Memory B cell (primary cell): ENCODE results near the gene MS4A12.
"Not testable (repeated sequence)": the region's sequence is repeated elsewhere in the genome, so short reads cannot be mapped to it uniquely, and the experiment has no call there.

Source experiments
- ATAC-seq: fragments of 150-1000 bp; cut with Tn5 transposase; 2 replicates; pipeline ENCODE4 v1.10.0; 2021; ENCODE audit warnings: low read depth, mild to moderate bottlenecking, moderate library complexity
- DNase-seq, 2 donors: peaks; one replicate each; pipeline ENCODE4 v3.0.0; 2022; ENCODE audit warnings: low spot score in 2 of 2
- H3K27ac Mint-ChIP-seq: one replicate; pipeline ENCODE4 v1.8.0; 2022; ENCODE audit warnings: mild to moderate bottlenecking, moderate library complexity, mixed read lengths
- H3K27me3 Mint-ChIP-seq: one replicate; pipeline ENCODE4 v1.8.0; 2022; ENCODE audit warnings: mixed read lengths
- H3K36me3 Mint-ChIP-seq: one replicate; pipeline ENCODE4 v1.8.0; 2022; ENCODE audit warnings: mild to moderate bottlenecking, mixed read lengths
- H3K4me1 Mint-ChIP-seq: one replicate; pipeline ENCODE4 v1.8.0; 2022; ENCODE audit warnings: mixed read lengths
- H3K4me3 Mint-ChIP-seq: one replicate; pipeline ENCODE4 v1.8.0; 2022; ENCODE audit warnings: mild to moderate bottlenecking, moderate library complexity, mixed read lengths
- H3K9me3 Mint-ChIP-seq: one replicate; pipeline ENCODE4 v1.8.0; 2022; ENCODE audit warnings: mixed read lengths

The MS4A12 gene, protein sequence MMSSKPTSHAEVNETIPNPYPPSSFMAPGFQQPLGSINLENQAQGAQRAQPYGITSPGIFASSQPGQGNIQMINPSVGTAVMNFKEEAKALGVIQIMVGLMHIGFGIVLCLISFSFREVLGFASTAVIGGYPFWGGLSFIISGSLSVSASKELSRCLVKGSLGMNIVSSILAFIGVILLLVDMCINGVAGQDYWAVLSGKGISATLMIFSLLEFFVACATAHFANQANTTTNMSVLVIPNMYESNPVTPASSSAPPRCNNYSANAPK

DNA sequence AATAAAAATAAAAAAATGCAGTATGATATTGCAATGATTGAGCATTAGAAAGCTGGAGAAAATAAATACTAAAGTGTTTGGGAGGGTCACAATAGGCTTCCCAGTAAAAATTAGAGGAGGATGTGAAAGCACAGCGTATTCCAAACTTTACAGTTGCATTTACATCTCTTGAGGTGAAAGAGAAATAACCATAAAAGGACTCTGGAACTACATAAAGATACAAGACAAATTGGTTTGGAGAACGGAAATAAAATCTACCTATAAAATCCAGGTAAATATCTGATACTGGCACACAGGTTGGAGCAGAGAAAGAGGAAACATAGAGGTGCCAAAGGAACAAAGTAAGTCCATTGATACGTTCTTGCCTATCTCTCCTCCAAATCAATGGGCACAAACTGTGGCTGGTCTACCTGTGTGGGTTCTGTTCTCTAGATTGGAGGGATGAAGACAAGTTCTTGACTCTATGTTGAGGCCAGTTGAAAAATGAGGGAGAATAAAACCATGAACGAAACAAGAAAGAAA, at the start of gene MS4A12:
MS4A12 (plus strand) TSS at position 291 of the 522 bp plus-strand sequence. CDS start 4,541 bp downstream, outside the sequence.
- DNase-seq: no peak
- no peaks in the 10 kb centered on the region for H3K27me3 Mint-ChIP-seq
- ATAC-seq: no peak
- H3K27ac Mint-ChIP-seq: no peak within 1 kb of the TSS
- no peak within 1 kb of the TSS for H3K4me3 Mint-ChIP-seq
- no peaks in the 10 kb centered on the region for H3K36me3 Mint-ChIP-seq
- H3K4me1 Mint-ChIP-seq: no peaks in the 10 kb centered on the region
- no peaks in the 10 kb centered on the region for H3K9me3 Mint-ChIP-seq

DNA sequence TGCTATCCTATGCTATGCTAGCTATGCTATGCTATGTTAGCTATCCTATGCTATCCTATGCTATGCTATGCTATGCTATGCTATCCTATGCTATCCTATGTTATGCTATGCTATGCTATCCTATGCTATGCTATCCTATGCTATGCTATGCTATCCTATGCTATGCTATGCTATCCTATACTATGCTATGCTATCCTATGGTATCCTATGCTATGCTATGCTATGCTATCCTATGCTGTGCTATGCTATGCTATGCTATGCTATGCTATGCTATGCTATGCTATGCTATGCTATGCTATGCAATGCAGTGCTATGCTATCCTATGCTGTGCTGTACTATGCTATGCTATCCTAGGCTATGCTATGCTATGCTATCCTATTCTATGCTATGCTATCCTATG, 45.5 kb upstream of the MS4A12 start:
- Mint-ChIP-seq H3K27ac (peak overlapping the region; percentile 11), H3K27me3 (no peaks in the 10 kb centered on the region), H3K4me1 (peaks cover 33% of the 10 kb centered on the region), H3K4me3 (peak overlapping the region; percentile 54), H3K36me3 (no peaks in the 10 kb centered on the region), H3K9me3 (no peaks in the 10 kb centered on the region)
- no peak for DNase-seq
- no peak for ATAC-seq

DNA sequence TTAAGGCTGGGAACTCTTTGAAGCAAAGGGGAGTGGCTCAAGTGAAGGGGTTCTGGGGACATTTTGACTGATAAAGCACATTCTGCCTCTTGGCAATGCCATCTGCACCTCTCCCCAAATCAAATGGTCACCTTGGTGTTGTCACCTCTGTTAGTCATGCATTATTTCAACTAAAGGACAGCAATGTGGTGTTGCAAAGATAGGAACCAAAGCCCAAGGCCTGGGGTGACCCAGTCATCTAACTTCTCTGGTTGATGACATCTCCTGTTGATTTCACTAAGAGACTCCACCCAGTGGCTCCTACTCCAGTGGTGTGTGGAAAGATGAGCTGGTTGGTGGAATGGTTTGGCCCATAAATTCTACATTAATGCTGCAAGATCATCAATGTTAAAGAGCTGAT, 44.7 kb upstream of the MS4A12 start:
- Mint-ChIP-seq H3K36me3 (no peaks in the 10 kb centered on the region), H3K27ac (peak overlapping the region; percentile 11), H3K27me3 (no peaks in the 10 kb centered on the region), H3K4me3 (no peak overlapping the region), H3K9me3 (no peaks in the 10 kb centered on the region), H3K4me1 (peaks cover 30% of the 10 kb centered on the region)
- ATAC-seq: no peak
- no peak for DNase-seq

DNA sequence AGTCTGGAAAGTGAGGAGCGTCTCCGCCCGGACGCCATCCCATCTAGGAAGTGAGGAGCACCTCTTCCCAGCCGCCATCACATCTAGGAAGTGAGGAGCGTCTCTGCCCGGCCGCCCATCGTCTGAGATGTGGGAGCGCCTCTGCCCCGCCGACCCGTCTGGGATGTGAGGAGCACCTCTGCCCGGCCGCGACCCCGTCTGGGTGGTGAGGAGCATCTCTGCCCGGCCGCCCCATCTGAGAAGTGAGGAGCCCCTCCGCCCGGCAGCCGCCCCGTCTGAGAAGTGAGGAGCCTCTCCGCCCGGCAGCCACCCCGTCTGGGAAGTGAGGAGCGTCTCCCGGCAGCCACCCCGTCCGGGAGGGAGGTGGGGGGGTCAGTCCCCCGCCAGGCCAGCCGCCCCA, 41.4 kb upstream of the MS4A12 start:
- H3K4me1 Mint-ChIP-seq: peaks cover 35% of the 10 kb centered on the region
- not testable (repeated sequence) for H3K36me3 Mint-ChIP-seq, ATAC-seq, H3K9me3 Mint-ChIP-seq, H3K27ac Mint-ChIP-seq, H3K27me3 Mint-ChIP-seq, H3K4me3 Mint-ChIP-seq, DNase-seq

DNA sequence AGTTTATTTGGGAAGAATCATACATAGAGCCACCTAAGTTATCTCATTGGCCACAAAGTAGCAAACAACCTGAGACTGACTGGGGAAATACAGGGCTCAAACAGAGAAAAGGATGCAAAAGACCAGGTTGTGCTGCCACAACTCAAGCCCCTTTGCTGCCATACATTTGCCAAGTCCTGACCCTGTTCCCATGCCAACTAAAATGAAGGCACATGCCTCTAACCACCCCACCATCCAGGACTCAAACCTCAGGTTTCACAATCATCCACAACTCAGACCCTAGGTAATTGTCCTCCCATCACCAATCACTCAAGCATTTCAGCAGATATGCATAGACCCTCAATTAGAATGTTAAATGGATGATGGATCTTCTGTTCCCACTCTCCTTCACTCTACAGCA, 38.4 kb upstream of the MS4A12 start:
- peak overlapping the region; percentile 95 for H3K27ac Mint-ChIP-seq
- no peaks in the 10 kb centered on the region for H3K9me3 Mint-ChIP-seq

DNA sequence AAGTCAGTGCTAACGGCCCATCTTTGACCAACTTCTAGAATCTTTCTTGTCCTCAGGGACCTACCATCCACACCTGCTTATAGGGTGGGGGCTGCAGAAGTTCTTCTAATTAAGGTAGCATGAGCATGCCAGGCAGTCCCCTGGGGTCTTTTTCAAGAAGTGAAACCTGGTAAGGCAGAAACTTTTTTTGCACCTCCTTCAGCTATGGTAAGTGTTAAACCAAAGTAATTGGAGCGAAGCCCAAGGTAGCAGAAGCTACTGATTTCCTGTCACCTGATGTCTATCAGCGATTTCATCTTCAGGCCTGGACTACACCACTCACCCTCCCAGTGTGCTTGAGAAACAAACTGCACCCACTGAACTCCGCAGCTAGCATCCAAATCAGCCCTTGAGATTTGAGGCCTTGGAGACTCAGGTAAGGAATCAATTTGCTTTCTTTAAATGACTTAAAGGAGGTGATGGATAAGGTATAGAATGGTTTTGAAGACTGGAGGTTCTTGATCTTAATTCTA, 37.0 kb upstream of the MS4A12 start, which contains the start of gene MS4A1:
MS4A1 (plus strand) TSS at position 317 of the 512 bp plus-strand sequence. CDS start 6,528 bp downstream, outside the sequence.
- no peaks in the 10 kb centered on the region for H3K27me3 Mint-ChIP-seq
- peak within 1 kb of the TSS; percentile 94 for H3K4me3 Mint-ChIP-seq
- ATAC-seq: peak; percentile 85

More for the DNA sequence above, 38.4 kb upstream of the MS4A12 start:
- ATAC-seq: no peak
- Mint-ChIP-seq H3K27me3 (no peaks in the 10 kb centered on the region), H3K4me3 (peak overlapping the region; percentile 52), H3K4me1 (peaks cover 35% of the 10 kb centered on the region), H3K36me3 (peaks cover 27% of the 10 kb centered on the region)
- no peak for DNase-seq

DNA sequence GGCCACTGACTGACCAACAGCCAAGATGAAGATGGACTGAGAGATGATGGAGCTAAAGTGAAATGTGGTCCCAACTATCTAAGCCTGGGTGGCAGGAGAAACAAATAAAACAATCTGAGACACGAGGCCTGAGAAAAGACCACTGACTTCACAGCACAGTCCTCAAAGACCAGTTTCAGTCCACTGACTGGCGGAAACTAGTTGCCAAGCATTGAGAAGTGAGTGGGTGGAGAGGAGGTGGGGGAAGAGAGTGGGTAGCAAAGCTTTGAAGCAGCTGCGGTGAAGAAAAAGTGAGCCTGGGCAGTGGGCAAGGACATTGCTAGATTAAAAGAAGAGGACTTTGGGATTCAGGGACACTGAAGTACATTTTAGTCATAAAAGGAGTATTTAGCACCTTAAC, 35.0 kb upstream of the MS4A12 start:
- Mint-ChIP-seq H3K36me3 (peaks cover 37% of the 10 kb centered on the region), H3K4me1 (peaks cover 54% of the 10 kb centered on the region), H3K27me3 (no peaks in the 10 kb centered on the region), H3K9me3 (no peaks in the 10 kb centered on the region), H3K4me3 (peak overlapping the region; percentile 94), H3K27ac (peak overlapping the region; percentile 95)
- ATAC-seq (peak; percentile 18), DNase-seq (no peak)

More for the DNA sequence above, 37.0 kb upstream of the MS4A12 start, which contains the start of gene MS4A1:
- Mint-ChIP-seq H3K36me3 (peaks cover 33% of the 10 kb centered on the region), H3K27ac (peak within 1 kb of the TSS; percentile 95), H3K4me1 (peaks cover 41% of the 10 kb centered on the region), H3K9me3 (no peaks in the 10 kb centered on the region)
- DNase-seq: peak; percentile 65 to 88

DNA sequence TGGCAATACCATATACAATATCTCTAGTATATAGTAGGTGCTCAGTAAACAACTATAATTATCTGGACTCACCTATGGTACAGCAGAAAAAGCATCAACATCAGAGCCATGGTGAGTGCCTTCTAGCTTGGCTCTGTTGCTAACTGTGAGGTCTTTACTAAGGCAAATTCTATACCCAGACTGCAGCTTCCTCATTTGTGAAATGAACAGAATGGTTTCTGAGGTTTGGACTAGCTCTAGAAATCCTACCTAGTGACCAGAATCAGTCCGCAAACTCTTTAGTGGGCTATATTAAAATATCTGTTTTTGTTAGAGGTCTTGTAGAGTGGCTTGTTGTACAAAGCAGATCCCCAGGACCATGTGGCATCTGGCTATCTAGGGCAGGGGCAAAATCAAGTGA, 33.2 kb upstream of the MS4A12 start:
- Mint-ChIP-seq H3K4me3 (peak overlapping the region; percentile 92), H3K27ac (peak overlapping the region; percentile 95), H3K36me3 (peaks cover 52% of the 10 kb centered on the region), H3K9me3 (no peaks in the 10 kb centered on the region), H3K4me1 (peaks cover 58% of the 10 kb centered on the region), H3K27me3 (no peaks in the 10 kb centered on the region)
- DNase-seq: no peak
- peak; percentile 23 for ATAC-seq

DNA sequence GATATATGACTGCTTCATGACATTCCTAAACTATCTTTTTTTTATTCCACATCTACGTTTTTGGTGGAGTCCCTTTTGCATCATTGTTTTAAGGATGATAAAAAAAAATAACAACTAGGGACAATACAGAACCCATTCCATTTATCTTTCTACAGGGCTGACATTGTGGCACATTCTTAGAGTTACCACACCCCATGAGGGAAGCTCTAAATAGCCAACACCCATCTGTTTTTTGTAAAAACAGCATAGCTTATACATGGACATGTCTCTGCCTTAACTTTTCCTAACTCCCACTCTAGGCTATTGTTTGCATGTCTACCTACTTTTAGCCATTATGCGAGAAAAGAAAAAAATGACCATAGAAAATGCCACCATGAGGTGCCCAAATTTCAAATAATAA, 23.7 kb upstream of the MS4A12 start:
- peaks cover 3% of the 10 kb centered on the region for H3K9me3 Mint-ChIP-seq
- peaks cover 32% of the 10 kb centered on the region for H3K4me1 Mint-ChIP-seq
- ATAC-seq: no peak
- H3K4me3 Mint-ChIP-seq: no peak overlapping the region
- H3K27me3 Mint-ChIP-seq: no peaks in the 10 kb centered on the region
- H3K36me3 Mint-ChIP-seq: peaks cover 49% of the 10 kb centered on the region
- peak overlapping the region; percentile 83 for H3K27ac Mint-ChIP-seq
- no peak for DNase-seq

DNA sequence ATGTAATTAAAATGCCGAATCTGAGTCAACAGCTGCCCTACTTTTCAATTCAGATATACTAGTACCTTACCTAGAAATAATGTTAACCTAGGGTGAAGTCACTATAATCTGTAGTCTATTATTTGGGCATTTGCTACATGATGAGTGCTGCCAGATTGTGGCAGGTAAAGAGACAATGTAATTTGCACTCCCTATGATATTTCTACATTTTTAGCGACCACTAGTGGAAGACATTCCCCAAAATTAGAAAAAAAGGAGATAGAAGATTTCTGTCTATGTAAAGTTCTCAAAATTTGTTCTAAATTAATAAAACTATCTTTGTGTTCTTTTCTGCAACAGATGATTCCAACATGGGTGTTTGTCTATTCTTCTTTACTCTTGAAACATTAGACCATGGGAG, 22.9 kb upstream of the MS4A12 start:
- Mint-ChIP-seq H3K27ac (peak overlapping the region; percentile 83), H3K27me3 (no peaks in the 10 kb centered on the region), H3K4me3 (no peak overlapping the region), H3K4me1 (peaks cover 29% of the 10 kb centered on the region), H3K9me3 (peaks cover 3% of the 10 kb centered on the region), H3K36me3 (peaks cover 41% of the 10 kb centered on the region)
- ATAC-seq (peak; percentile 34), DNase-seq (no peak)

DNA sequence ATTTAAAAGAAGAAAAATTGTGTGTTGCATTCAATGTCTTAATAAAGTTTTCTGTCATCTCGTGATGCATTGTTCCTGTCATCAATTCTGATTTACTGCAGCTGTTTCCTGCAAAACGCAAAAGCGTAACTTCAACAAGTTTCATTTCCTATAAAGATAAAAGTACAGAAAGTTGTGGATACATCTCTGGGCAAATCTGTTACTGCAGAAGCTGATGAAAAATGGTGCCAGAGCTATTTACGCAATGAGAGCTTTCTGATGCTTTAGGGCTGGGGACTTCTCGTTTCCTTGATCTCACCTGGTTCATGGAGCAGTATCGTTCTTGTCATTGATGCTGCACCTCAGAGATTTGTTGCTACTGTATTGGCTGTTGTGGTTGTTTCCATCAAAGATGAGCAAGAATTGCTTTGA, 15.5 kb upstream of the MS4A12 start:
- Mint-ChIP-seq H3K4me1 (peaks cover 41% of the 10 kb centered on the region), H3K36me3 (peaks cover 3% of the 10 kb centered on the region), H3K9me3 (peaks cover 7% of the 10 kb centered on the region), H3K27me3 (no peaks in the 10 kb centered on the region), H3K27ac (peak overlapping the region; percentile 92), H3K4me3 (peak overlapping the region; percentile 51)
- DNase-seq (peak in 1 of 2 donors; percentile 74), ATAC-seq (peak; percentile 94)

DNA sequence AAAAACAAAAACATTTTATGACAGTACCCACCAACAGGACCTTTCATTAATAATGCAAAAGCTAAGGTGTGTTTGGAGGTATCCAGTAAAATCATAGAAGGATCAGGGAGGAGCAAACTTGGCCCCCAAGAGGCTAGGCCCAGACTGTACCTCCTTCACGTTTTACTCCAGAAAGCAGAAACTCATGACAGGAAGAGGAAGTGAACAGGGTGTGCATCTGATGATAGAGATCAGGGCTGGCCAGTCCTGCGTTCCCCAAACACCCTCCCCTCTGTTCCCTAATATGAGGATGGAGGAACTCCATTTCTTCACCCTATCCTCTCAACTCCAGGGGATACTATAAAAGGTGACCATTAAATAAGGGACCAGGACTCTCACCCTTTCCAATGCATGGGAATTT, 10.2 kb upstream of the MS4A12 start:
- peak; percentile 82 for ATAC-seq
- peaks cover 61% of the 10 kb centered on the region for H3K4me1 Mint-ChIP-seq

DNA sequence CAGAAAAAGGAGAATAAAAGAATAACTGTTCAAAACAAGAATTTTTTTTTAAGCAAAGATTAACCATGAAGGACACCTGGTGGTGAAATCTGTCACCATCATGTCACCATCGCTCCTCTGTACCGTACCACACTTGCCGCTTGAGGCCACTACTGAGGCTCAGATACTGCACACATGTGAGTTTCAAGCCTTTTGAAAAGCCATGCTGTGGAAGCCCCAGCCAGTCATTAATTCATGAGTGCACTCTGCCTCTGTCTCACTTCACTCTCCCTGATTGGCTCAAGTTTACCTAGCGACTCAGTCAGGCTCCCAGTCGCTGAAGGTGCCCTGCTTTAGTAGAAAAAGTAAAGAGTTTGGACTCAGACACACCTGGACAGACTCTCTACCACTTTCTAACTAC, 6.6 kb upstream of the MS4A12 start:
- peak overlapping the region; percentile 85 for H3K27ac Mint-ChIP-seq
- no peaks in the 10 kb centered on the region for H3K27me3 Mint-ChIP-seq
- no peaks in the 10 kb centered on the region for H3K36me3 Mint-ChIP-seq
- H3K4me3 Mint-ChIP-seq: no peak overlapping the region
- peak; percentile 88 for ATAC-seq
- no peaks in the 10 kb centered on the region for H3K9me3 Mint-ChIP-seq
- peaks cover 36% of the 10 kb centered on the region for H3K4me1 Mint-ChIP-seq
- DNase-seq: peak; percentile 58 to 71

More for the DNA sequence above, 10.2 kb upstream of the MS4A12 start:
- peak overlapping the region; percentile 50 for H3K4me3 Mint-ChIP-seq
- peaks cover 4% of the 10 kb centered on the region for H3K9me3 Mint-ChIP-seq
- no peaks in the 10 kb centered on the region for H3K27me3 Mint-ChIP-seq
- peak in 1 of 2 donors; percentile 53 for DNase-seq
- H3K36me3 Mint-ChIP-seq: no peaks in the 10 kb centered on the region
- H3K27ac Mint-ChIP-seq: peak overlapping the region; percentile 83

DNA sequence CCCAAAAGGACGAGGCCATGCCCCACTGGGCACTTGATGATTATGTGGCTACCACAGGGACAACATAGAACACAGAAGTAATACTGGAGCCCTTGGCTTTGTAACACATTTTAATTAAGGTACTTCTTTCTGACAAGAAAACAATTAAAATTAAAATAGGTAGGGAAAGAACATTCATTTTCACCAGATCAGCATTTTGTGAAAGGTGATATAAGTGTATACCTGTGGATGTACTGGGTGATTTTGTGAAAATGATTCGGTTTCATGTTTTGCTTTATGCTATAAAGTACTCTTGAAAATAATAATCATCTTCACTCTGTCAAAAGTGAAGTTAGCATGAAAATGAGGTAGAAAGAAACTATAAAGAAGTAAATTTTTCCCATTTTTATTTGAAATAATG, 876 bp downstream of the MS4A12 start:
- DNase-seq (no peak), ATAC-seq (no peak)
- Mint-ChIP-seq H3K27me3 (no peaks in the 10 kb centered on the region), H3K4me1 (peaks cover 5% of the 10 kb centered on the region), H3K4me3 (no peak overlapping the region), H3K36me3 (no peaks in the 10 kb centered on the region), H3K9me3 (no peaks in the 10 kb centered on the region), H3K27ac (no peak overlapping the region)
